ENCODE data around the gene TMEFF2. TPM values are rescaled to one million over a fixed set of nuclear protein-coding genes. Genes with fewer than 3 reads are reported as not detected.

The TMEFF2 gene
- total RNA-seq, 3 donors from 2014 or later (not counting 1 experiment from before 2014, with no cell fraction given): not detected

DNA sequence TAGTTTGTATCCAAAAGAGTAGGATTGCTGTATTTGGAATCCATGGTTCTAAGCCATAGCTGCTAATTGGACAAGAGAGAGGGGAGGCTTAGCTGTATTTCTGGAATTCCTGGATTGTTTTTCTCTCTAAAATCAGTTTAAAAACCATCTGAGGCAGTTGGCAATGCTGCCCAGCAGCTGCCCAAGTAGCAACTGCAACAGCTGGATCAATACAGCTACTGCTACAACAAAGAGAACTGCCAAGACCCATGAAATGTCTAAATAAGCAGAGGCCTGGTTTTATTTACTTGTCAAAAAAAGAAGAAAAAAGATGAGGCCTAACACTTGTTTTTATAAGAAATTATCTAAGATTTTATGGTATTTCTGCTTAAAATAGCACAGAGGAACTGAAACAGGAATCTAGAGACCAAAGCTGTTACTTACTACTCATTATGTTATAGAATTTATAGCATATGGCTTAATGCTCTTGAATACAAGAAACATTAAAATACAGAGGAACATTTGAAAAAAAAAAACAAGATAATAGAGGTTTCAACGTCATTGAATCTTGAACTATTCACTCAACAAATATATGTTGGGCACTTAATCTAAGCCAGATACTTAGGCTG lies 39.1 kb downstream of the TMEFF2 start:
- H3K4me3 Mint-ChIP-seq: no peak overlapping the region

DNA sequence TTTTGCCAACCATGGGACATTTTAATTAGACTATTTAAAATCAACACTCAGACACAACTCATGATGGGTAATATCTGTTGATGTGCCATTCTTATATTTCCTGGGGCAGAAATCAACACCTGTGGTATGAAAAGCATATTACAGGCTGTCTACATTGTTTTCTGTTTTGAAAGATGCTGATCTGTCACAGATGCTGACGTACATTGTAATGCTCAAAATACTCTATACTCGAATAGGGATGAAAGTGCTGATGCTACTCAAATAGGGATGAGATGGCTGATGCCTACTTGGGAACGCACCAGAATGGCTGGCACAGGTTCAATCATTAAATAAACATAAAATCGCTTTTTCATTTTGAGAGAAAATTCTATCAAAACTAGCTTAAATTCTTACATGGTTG lies 41.2 kb downstream of the TMEFF2 start:
- intact Hi-C loops (cut with micrococcal nuclease): no loop called here
- H3K27me3 ChIP-seq (ENCODE audit: control insufficient read depth, insufficient read depth, low read length): peaks cover 2% of the 10 kb centered on the region
- Mint-ChIP-seq H3K27ac (no peak overlapping the region), H3K4me1 (peaks cover 5 to 6% of the 10 kb centered on the region in 2 donors), H3K9me3 (no peaks in the 10 kb centered on the region), H3K36me3 (no peaks in the 10 kb centered on the region), H3K27me3 (ENCODE audit: low read depth in 2 of 2) (peaks cover 3 to 6% of the 10 kb centered on the region in 2 donors), H3K4me3 (no peak overlapping the region)
- no peaks in the 10 kb centered on the region for H3K36me3 ChIP-seq (ENCODE audit: control insufficient read depth, insufficient read depth, low read length)
- TF ChIP-seq, protein P1, sequence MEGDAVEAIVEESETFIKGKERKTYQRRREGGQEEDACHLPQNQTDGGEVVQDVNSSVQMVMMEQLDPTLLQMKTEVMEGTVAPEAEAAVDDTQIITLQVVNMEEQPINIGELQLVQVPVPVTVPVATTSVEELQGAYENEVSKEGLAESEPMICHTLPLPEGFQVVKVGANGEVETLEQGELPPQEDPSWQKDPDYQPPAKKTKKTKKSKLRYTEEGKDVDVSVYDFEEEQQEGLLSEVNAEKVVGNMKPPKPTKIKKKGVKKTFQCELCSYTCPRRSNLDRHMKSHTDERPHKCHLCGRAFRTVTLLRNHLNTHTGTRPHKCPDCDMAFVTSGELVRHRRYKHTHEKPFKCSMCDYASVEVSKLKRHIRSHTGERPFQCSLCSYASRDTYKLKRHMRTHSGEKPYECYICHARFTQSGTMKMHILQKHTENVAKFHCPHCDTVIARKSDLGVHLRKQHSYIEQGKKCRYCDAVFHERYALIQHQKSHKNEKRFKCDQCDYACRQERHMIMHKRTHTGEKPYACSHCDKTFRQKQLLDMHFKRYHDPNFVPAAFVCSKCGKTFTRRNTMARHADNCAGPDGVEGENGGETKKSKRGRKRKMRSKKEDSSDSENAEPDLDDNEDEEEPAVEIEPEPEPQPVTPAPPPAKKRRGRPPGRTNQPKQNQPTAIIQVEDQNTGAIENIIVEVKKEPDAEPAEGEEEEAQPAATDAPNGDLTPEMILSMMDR (IDR thresholded peaks at IDR 0.05): no peak
- ATAC-seq: no peak
- no peaks in the 10 kb centered on the region for H3K9me3 ChIP-seq (ENCODE audit: control insufficient read depth, insufficient read depth, low read length)
- H3K4me1 ChIP-seq (ENCODE audit: control insufficient read depth, insufficient read depth, low read length): no peaks in the 10 kb centered on the region
- DNase-seq: no peak
- H3K4me3 ChIP-seq (ENCODE audit: low read length): no peak overlapping the region
- 100% methylated on average over 2 of the region's 4 CpGs for WGBS (ENCODE audit: insufficient coverage)
- H3K27ac ChIP-seq (ENCODE audit: low read length): no peak overlapping the region

More for the DNA sequence above, 39.1 kb downstream of the TMEFF2 start:
- no peaks in the 10 kb centered on the region for H3K36me3 ChIP-seq (ENCODE audit: control insufficient read depth, insufficient read depth, low read length)
- no peaks in the 10 kb centered on the region for H3K36me3 Mint-ChIP-seq
- H3K27me3 Mint-ChIP-seq (ENCODE audit: low read depth in 2 of 2): peaks cover 3 to 6% of the 10 kb centered on the region in 2 donors
- H3K27me3 ChIP-seq (ENCODE audit: control insufficient read depth, insufficient read depth, low read length): peaks cover 2% of the 10 kb centered on the region
- peaks cover 5 to 6% of the 10 kb centered on the region in 2 donors for H3K4me1 Mint-ChIP-seq
- WGBS (ENCODE audit: insufficient coverage): 33% methylated on average over 1 of the region's 1 CpG
- no peak overlapping the region for H3K27ac ChIP-seq (ENCODE audit: low read length)
- DNase-seq (no peak), ATAC-seq (no peak)
- H3K27ac Mint-ChIP-seq: no peak overlapping the region
- TF ChIP-seq, protein P1 (IDR thresholded peaks at IDR 0.05): no peak
- no peaks in the 10 kb centered on the region for H3K9me3 ChIP-seq (ENCODE audit: control insufficient read depth, insufficient read depth, low read length)
- intact Hi-C loops (cut with micrococcal nuclease): no loop called here
- no peak overlapping the region for H3K4me3 ChIP-seq (ENCODE audit: low read length)
- no peaks in the 10 kb centered on the region for H3K4me1 ChIP-seq (ENCODE audit: control insufficient read depth, insufficient read depth, low read length)
- no peaks in the 10 kb centered on the region for H3K9me3 Mint-ChIP-seq

DNA sequence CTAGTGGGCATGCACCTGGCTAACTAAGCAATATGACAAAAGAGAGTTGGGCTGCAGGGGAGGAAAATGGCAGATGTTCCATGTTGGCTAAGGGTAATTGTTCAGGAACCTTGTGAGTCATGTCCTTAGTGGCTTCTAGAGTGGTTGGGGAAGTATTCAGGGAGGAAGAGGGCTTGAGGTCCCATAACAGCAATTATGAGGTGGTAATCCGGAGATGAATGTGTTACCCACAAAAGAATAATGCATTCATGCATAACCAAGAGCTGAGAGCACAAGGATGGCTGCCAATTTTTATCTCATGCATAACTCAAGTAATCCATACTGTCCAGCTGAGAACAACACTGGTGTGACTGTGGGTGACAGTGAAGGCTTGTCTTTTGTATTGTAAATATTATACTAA lies 42.9 kb downstream of the TMEFF2 start:
- TF ChIP-seq, protein P1 (IDR thresholded peaks at IDR 0.05): no peak
- Histone ChIP-seq H3K4me1 (ENCODE audit: control insufficient read depth, insufficient read depth, low read length) (no peaks in the 10 kb centered on the region), H3K27ac (ENCODE audit: low read length) (no peak overlapping the region), H3K36me3 (ENCODE audit: control insufficient read depth, insufficient read depth, low read length) (no peaks in the 10 kb centered on the region), H3K9me3 (ENCODE audit: control insufficient read depth, insufficient read depth, low read length) (no peaks in the 10 kb centered on the region), H3K4me3 (ENCODE audit: low read length) (no peak overlapping the region), H3K27me3 (ENCODE audit: control insufficient read depth, insufficient read depth, low read length) (no peaks in the 10 kb centered on the region)
- 57% methylated on average over 1 of the region's 1 CpG for WGBS (ENCODE audit: insufficient coverage)
- no peaks in the 10 kb centered on the region for H3K9me3 Mint-ChIP-seq
- peaks cover 3 to 6% of the 10 kb centered on the region in 2 donors for H3K27me3 Mint-ChIP-seq (ENCODE audit: low read depth in 2 of 2)
- no peak overlapping the region for H3K27ac Mint-ChIP-seq
- ATAC-seq (no peak), DNase-seq (no peak)
- intact Hi-C loops (cut with micrococcal nuclease): no loop called here
- H3K4me1 Mint-ChIP-seq: peaks cover 5 to 6% of the 10 kb centered on the region in 2 donors
- no peak overlapping the region for H3K4me3 Mint-ChIP-seq
- H3K36me3 Mint-ChIP-seq: no peaks in the 10 kb centered on the region

DNA sequence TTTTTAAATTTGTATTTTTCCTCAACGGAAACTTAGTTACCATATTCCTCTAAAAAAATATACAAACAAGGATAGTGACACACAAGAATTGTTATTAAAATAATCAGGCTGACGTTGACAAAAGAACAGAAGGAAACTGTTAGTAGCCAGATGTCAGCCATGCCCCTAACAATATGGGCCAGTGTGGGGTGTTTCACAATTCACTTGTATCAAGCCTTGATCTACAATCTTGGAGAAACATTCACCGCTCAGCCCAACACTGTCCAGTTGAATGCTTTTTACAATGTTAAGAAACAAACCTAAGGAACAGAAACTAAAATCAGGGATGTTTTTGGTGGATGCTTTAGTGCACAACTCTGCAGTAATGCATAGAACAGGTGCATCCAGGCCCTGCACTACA lies 44.6 kb downstream of the TMEFF2 start:
- Histone ChIP-seq H3K27ac (ENCODE audit: low read length) (no peak overlapping the region), H3K36me3 (ENCODE audit: control insufficient read depth, insufficient read depth, low read length) (no peaks in the 10 kb centered on the region), H3K27me3 (ENCODE audit: control insufficient read depth, insufficient read depth, low read length) (no peaks in the 10 kb centered on the region), H3K9me3 (ENCODE audit: control insufficient read depth, insufficient read depth, low read length) (no peaks in the 10 kb centered on the region), H3K4me1 (ENCODE audit: control insufficient read depth, insufficient read depth, low read length) (no peaks in the 10 kb centered on the region), H3K4me3 (ENCODE audit: low read length) (no peak overlapping the region)
- WGBS (ENCODE audit: insufficient coverage): 91% methylated on average over 2 of the region's 3 CpGs
- Mint-ChIP-seq H3K27ac (no peak overlapping the region), H3K27me3 (ENCODE audit: low read depth in 2 of 2) (peaks cover 3 to 4% of the 10 kb centered on the region in 2 donors), H3K9me3 (no peaks in the 10 kb centered on the region), H3K4me3 (no peak overlapping the region), H3K36me3 (no peaks in the 10 kb centered on the region), H3K4me1 (peaks cover 5 to 6% of the 10 kb centered on the region in 2 donors)
- TF ChIP-seq, protein P1 (IDR thresholded peaks at IDR 0.05): no peak
- DNase-seq (no peak), ATAC-seq (no peak)
- intact Hi-C loops (cut with micrococcal nuclease): no loop called here

Data from natural killer cell (primary cell).